GM12891 (cell line): Measurements from ENCODE around the gene MOB3B.

Source experiments
- PAX5 ChIP-seq: IDR thresholded peaks from 2 replicates; pipeline ENCODE4 v1.6.1; 2011; ENCODE audit warnings: low read length, moderate library complexity, mild to moderate bottlenecking; ENCODE audit not compliant: insufficient read depth, severe bottlenecking
- POLR2A ChIP-seq: IDR thresholded peaks from 2 replicates; pipeline ENCODE4 v1.6.1; 2011; ENCODE audit warnings: low read depth, low read length, control low read depth
- POLR2AphosphoS5 ChIP-seq: IDR thresholded peaks from 2 replicates; pipeline ENCODE4 v1.6.1; 2011; ENCODE audit warnings: low read depth, low read length, control low read depth
- SPI1 ChIP-seq: IDR thresholded peaks from 2 replicates; pipeline ENCODE4 v1.6.1; 2011; ENCODE audit warnings: low read depth, low read length, control low read depth
- TAF1 ChIP-seq: IDR thresholded peaks from 2 replicates; pipeline ENCODE4 v1.6.1; 2011; ENCODE audit warnings: low read depth, low read length, control low read depth

DNA sequence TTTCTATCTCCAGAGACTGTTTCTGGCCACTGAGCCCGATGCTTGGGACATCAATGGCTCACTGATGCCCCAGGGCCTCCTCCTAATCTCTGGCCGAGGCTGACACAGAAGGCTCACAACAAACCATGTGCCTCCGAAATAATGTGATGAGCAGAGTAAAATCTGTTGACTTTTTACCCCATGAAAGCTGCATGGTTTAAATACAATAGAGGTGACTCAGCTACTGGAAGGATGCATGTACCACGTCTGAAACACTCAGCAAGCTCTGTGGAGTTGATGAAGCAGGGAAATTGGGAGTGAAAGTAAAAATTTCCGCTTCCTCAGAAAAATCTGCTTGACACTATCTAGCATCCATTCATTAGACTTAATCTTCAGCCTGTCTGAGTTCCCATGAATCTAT lies 121.6 kb downstream of the MOB3B start:
- TF ChIP-seq POLR2A (no peak), POLR2AphosphoS5 (no peak), PAX5 (no peak), SPI1 (no peak), TAF1 (no peak)
